H9 (cell line): ENCODE results near the gene RRP9. TPM values are rescaled to one million over a fixed set of nuclear protein-coding genes. Genes with fewer than 3 reads are reported as not detected.

Source experiments
- DNase-seq: peaks from one replicate; pipeline ENCODE4 v3.0.0-alpha.2; 2017
- H2AFZ ChIP-seq: one replicate; pipeline ENCODE4 v1.6.1; 2013; ENCODE audit warnings: mild to moderate bottlenecking, low read length, control low read depth, moderate library complexity
- H2AK5ac ChIP-seq: 2 replicates; pipeline ENCODE4 v1.6.1; 2013; ENCODE audit warnings: low read length, control low read depth, mixed read lengths; ENCODE audit not compliant: insufficient read length
- H2BK120ac ChIP-seq: one replicate; pipeline ENCODE4 v1.6.1; 2013; ENCODE audit warnings: low read depth, mild to moderate bottlenecking, low read length, control low read depth, inconsistent platforms; ENCODE audit not compliant: poor library complexity, severe bottlenecking
- H2BK12ac ChIP-seq: 2 replicates; pipeline ENCODE4 v1.6.1; 2013; ENCODE audit warnings: low read length, control low read depth, mixed read lengths, low read depth; ENCODE audit not compliant: insufficient read length
- H2BK15ac ChIP-seq: 2 replicates; pipeline ENCODE4 v1.6.1; 2013; ENCODE audit warnings: low read depth, low read length, control low read depth
- H2BK20ac ChIP-seq: one replicate; pipeline ENCODE4 v1.6.1; 2013; ENCODE audit warnings: low read depth, mild to moderate bottlenecking, low read length, control low read depth, inconsistent platforms; ENCODE audit not compliant: poor library complexity, severe bottlenecking
- H2BK5ac ChIP-seq: 2 replicates; pipeline ENCODE4 v1.6.1; 2013; ENCODE audit warnings: low read length, control low read depth, mixed read lengths; ENCODE audit not compliant: insufficient read length
- H3K14ac ChIP-seq: 2 replicates; pipeline ENCODE4 v1.6.1; 2013; ENCODE audit warnings: low read length, control low read depth; ENCODE audit not compliant: insufficient read depth
- H3K18ac ChIP-seq: 2 replicates; pipeline ENCODE4 v1.6.1; 2013; ENCODE audit warnings: low read depth, mild to moderate bottlenecking, mixed read lengths, low read length, control low read depth; ENCODE audit not compliant: insufficient read length
- H3K23ac ChIP-seq: 2 replicates; pipeline ENCODE4 v1.6.1; 2013; ENCODE audit warnings: low read length, control low read depth, mixed read lengths, low read depth; ENCODE audit not compliant: insufficient read length
- H3K23me2 ChIP-seq: 2 replicates; pipeline ENCODE4 v1.6.1; 2013; ENCODE audit warnings: low read depth, mild to moderate bottlenecking, mixed read lengths, low read length, control low read depth; ENCODE audit not compliant: insufficient read length, poor library complexity, severe bottlenecking
- H3K27ac ChIP-seq: 2 replicates; pipeline ENCODE4 v1.5.1; 2013; ENCODE audit warnings: low read length, control low read depth, mixed read lengths, low read depth; ENCODE audit not compliant: insufficient read length
- H3K27me3 ChIP-seq: 2 replicates; pipeline ENCODE4 v1.6.1; 2013; ENCODE audit warnings: low read length, control low read depth, inconsistent platforms; ENCODE audit not compliant: insufficient read depth
- H3K4ac ChIP-seq: 2 replicates; pipeline ENCODE4 v1.6.1; 2013; ENCODE audit warnings: low read depth, mild to moderate bottlenecking, control low read depth, inconsistent platforms, low read length, moderate library complexity
- H3K4me1 ChIP-seq: 2 replicates; pipeline ENCODE4 v1.6.1; 2013; ENCODE audit warnings: low read length, control low read depth, inconsistent platforms; ENCODE audit not compliant: insufficient read depth
- H3K4me2 ChIP-seq: 2 replicates; pipeline ENCODE4 v1.6.1; 2013; ENCODE audit warnings: low read length, control low read depth, mixed read lengths; ENCODE audit not compliant: insufficient read length, insufficient read depth
- H3K56ac ChIP-seq: 2 replicates; pipeline ENCODE4 v1.6.1; 2013; ENCODE audit warnings: low read depth, mild to moderate bottlenecking, mixed read lengths, low read length, control low read depth; ENCODE audit not compliant: insufficient read length
- H3K79me1 ChIP-seq: 2 replicates; pipeline ENCODE4 v1.6.1; 2013; ENCODE audit warnings: low read depth, mild to moderate bottlenecking, moderate library complexity, low read length, control low read depth, inconsistent platforms; ENCODE audit not compliant: insufficient read depth, poor library complexity, severe bottlenecking
- H3K79me2 ChIP-seq: 2 replicates; pipeline ENCODE4 v1.6.1; 2013; ENCODE audit warnings: low read length, control low read depth, inconsistent platforms; ENCODE audit not compliant: insufficient read depth
- H3K9ac ChIP-seq: 2 replicates; pipeline ENCODE4 v1.6.1; 2013; ENCODE audit warnings: low read length, control low read depth, mixed read lengths; ENCODE audit not compliant: insufficient read length; ENCODE audit errors: extremely low read depth
- H3K9me3 ChIP-seq: one replicate; pipeline ENCODE4 v1.6.1; 2013; ENCODE audit warnings: low read depth, low read length, inconsistent platforms; ENCODE audit not compliant: control insufficient read depth
- H3T11ph ChIP-seq: one replicate; pipeline ENCODE4 v1.6.1; 2013; ENCODE audit warnings: mild to moderate bottlenecking, low read length, control low read depth, inconsistent platforms
- H4K20me1 ChIP-seq: one replicate; pipeline ENCODE4 v1.6.1; 2013; ENCODE audit not compliant: control insufficient read depth, insufficient read length, insufficient read depth
- H4K5ac ChIP-seq: 2 replicates; pipeline ENCODE4 v1.6.1; 2013; ENCODE audit warnings: low read depth, mild to moderate bottlenecking, mixed read lengths, low read length, control low read depth; ENCODE audit not compliant: insufficient read length
- H4K8ac ChIP-seq: replicated peaks from 2 replicates; pipeline ENCODE4 v1.6.1; 2013; ENCODE audit warnings: low read length, control low read depth, mixed read lengths, low read depth; ENCODE audit not compliant: insufficient read length
- H4K91ac ChIP-seq: 2 replicates; pipeline ENCODE4 v1.6.1; 2013; ENCODE audit warnings: low read depth, mild to moderate bottlenecking, moderate library complexity, mixed read lengths, low read length, control low read depth; ENCODE audit not compliant: insufficient read length
- H3K27ac Mint-ChIP-seq, 3 experiments: 2 replicates in 2 of 3; 3 replicates in 1 of 3; pipeline ENCODE4 v1.8.0; 2020 to 2021; ENCODE audit warnings: mixed read lengths in 3 of 3, mild to moderate bottlenecking in 1 of 3, moderate library complexity in 1 of 3
- H3K27me3 Mint-ChIP-seq: 2 replicates; pipeline ENCODE4 v1.8.0; 2021; ENCODE audit warnings: low read depth, mild to moderate bottlenecking, moderate library complexity, mixed read lengths
- H3K36me3 Mint-ChIP-seq, 3 experiments: 2 replicates in 2 of 3; 3 replicates in 1 of 3; pipeline ENCODE4 v1.8.0; 2020 to 2021; ENCODE audit warnings: low read depth in 3 of 3, mixed read lengths in 3 of 3; ENCODE audit not compliant: insufficient read depth in 1 of 3
- H3K4me1 Mint-ChIP-seq, 2 experiments: 2 replicates each; pipeline ENCODE4 v1.8.0; 2020; ENCODE audit warnings: mixed read lengths in 2 of 2
- H3K4me3 Mint-ChIP-seq, 2 experiments: 2 replicates in 1 of 2; 3 replicates in 1 of 2; pipeline ENCODE4 v1.8.0; 2020 to 2021; ENCODE audit warnings: mild to moderate bottlenecking in 2 of 2, mixed read lengths in 2 of 2, moderate library complexity in 1 of 2
- H3K9me3 Mint-ChIP-seq, 2 experiments: 2 replicates in 1 of 2; 3 replicates in 1 of 2; pipeline ENCODE4 v1.8.0; 2020; ENCODE audit warnings: mild to moderate bottlenecking in 2 of 2, mixed read lengths in 2 of 2, moderate library complexity in 1 of 2
- CTCF ChIP-seq: fragments of 200-600 bp; sonication (generic); conservative IDR thresholded peaks from 3 replicates; pipeline ENCODE4 v1.8.0; 2021; ENCODE audit warnings: antibody characterized with exemption, mild to moderate bottlenecking
- WGBS: extraction: QIAGEN DNeasy Blood & Tissue Kit; methylation state at CpG from one replicate; pipeline ENCODE4 v1.1.7; 2013; ENCODE audit warnings: missing lambda C conversion rate, low lambda C conversion rate, mixed read lengths; ENCODE audit not compliant: insufficient read length; ENCODE audit errors: extremely low coverage; 5-methylcytosine and 5-hydroxymethylcytosine counted together
- total RNA-seq: library from RNA; stranded (reverse); gene quantifications from 2 replicates; pipeline ENCODE4 v1.2.1, GENCODE V29; 2021

Gene RRP9
- total RNA-seq, 1 experiment from 2014 or later, result 64.0 TPM

DNA sequence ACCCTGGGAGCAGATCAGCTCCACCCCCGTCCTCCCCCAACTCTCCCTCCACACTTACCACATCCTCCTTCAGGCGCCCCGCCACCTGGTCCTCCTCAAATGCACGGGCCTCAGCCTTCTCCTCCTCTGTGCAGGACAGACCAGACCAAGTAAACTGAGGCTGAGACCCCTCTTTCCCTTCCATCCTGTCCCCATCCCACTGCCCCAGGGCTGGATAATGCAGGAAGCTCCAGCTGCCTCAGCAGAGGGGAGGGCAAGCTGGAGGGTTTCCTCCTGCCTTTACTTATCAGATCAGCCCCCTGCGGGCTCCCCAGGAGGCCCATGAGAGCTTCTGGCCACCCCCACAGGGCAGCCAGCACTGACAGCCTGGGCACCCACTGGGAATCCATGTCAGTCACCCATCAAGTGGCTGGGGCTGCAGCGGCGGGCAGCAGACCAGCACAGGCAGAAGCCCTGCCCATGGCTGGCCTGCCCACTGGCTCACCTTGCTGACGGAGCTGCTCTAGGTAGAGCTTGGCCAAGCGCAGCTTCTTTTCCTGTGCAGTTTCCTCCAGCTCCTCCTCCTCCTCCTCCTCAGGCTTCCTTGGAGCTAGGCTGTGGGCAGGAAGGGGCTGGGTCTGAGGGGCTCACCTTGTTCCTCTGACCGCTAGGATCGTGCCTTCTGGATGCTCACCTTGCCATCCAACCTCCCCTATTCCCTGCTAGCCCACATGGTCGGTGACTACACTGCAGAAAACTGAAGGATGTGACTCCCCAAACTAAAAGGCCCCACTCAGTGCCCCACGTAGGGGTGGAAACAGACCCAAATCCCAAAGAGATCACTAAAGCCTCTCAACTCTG lies 3.9 kb downstream of the RRP9 start:
- Mint-ChIP-seq H3K27ac (no peak overlapping the region; a peak in 1 of 7 replicates), H3K4me1 (peaks cover 15 to 16% of the 10 kb centered on the region in 2 experiments), H3K36me3 (peaks cover 56 to 75% (median 74%) of the 10 kb centered on the region in 3 experiments; a peak in 6 of 7 replicates), H3K9me3 (no peaks in the 10 kb centered on the region; a peak in 1 of 5 replicates), H3K4me3 (no peak overlapping the region), H3K27me3 (peaks cover 3% of the 10 kb centered on the region)
- Histone ChIP-seq H3K27ac (no peak overlapping the region), H3K18ac (no peak overlapping the region), H2AK5ac (no peak overlapping the region), H2BK20ac (no peak overlapping the region), H3K4me2 (no peak overlapping the region), H3K79me1 (peaks cover 14% of the 10 kb centered on the region), H3K9ac (no peak overlapping the region), H3K56ac (no peak overlapping the region), H3T11ph (no peak overlapping the region), H3K9me3 (no peaks in the 10 kb centered on the region), H3K4me1 (0 out of 2 replicates have a peak, but pooled peaks cover 2% of the 10 kb centered on the region), H4K8ac (no peak overlapping the region), H2AFZ (no peak overlapping the region), H4K5ac (no peak overlapping the region), H3K79me2 (peaks cover 10% of the 10 kb centered on the region), H2BK15ac (no peak overlapping the region), H4K91ac (no peak overlapping the region), H3K4ac (no peak overlapping the region), H3K27me3 (no peaks in the 10 kb centered on the region), H4K20me1 (no peaks in the 10 kb centered on the region), H3K23ac (no peak overlapping the region), H2BK5ac (no peak overlapping the region), H2BK120ac (no peak overlapping the region), H3K14ac (no peak overlapping the region), H3K23me2 (peaks cover 14% of the 10 kb centered on the region), H2BK12ac (no peak overlapping the region)
- no peak for DNase-seq
- no peak for TF ChIP-seq CTCF
- WGBS, result no CpG with 5 or more reads among the region's 13 CpGs
